Measurements from ENCODE around the gene AKR1C3. TPM values are rescaled to one million over a fixed set of nuclear protein-coding genes. Genes with fewer than 3 reads are reported as not detected.

AKR1C3 gene
- total and polyA plus RNA-seq, 8 donors: 8.7 to 36.1 (median 17.0) TPM

Other genes with a start within 250 kb of the AKR1C3 start
- gene AKR1C1, start 131.0 kb upstream of the AKR1C3 start, total RNA-seq: 10 to 100 TPM in 2 of 6 donors, 1 to 10 TPM in 4; 4.1 to 17.4 (median 8.8) TPM
- gene AKR1C1, start 131.0 kb upstream of the AKR1C3 start, polyA plus RNA-seq: 10 to 100 TPM in 1 of 2 donors, 1 to 10 TPM in 1; 9.2 to 11.8 TPM
- 10 to 100 TPM in 1 of 6 donors, 1 to 10 TPM in 5; 3.2 to 10.9 (median 5.6) TPM for gene AKR1C2, start 90.6 kb upstream of the AKR1C3 start, total RNA-seq
- gene AKR1C2, start 90.6 kb upstream of the AKR1C3 start, polyA plus RNA-seq: 1 to 10 TPM; 2.9 to 5.1 TPM
- not detected for gene AKR1C8, start 90.7 kb downstream of the AKR1C3 start, total RNA-seq
- gene AKR1C8, start 90.7 kb downstream of the AKR1C3 start, polyA plus RNA-seq: not detected
- gene AKR1C4, start 102.4 kb downstream of the AKR1C3 start, total RNA-seq: under 1 TPM in 3 of 6 donors, not detected in 3; 0.14 to 0.28 (median 0.25) TPM
- gene AKR1C4, start 102.4 kb downstream of the AKR1C3 start, polyA plus RNA-seq: under 1 TPM in 1 of 2 donors, not detected in 1; 0.07 TPM